Non-pigmented ciliary epithelial cell (primary cell): ENCODE measurements around the gene MRRF.

Experiments used
- DNase-seq: peaks from one replicate; pipeline ENCODE4 v3.0.0-alpha.2; 2010; ENCODE audit warnings: low read depth

Gene MRRF

DNA sequence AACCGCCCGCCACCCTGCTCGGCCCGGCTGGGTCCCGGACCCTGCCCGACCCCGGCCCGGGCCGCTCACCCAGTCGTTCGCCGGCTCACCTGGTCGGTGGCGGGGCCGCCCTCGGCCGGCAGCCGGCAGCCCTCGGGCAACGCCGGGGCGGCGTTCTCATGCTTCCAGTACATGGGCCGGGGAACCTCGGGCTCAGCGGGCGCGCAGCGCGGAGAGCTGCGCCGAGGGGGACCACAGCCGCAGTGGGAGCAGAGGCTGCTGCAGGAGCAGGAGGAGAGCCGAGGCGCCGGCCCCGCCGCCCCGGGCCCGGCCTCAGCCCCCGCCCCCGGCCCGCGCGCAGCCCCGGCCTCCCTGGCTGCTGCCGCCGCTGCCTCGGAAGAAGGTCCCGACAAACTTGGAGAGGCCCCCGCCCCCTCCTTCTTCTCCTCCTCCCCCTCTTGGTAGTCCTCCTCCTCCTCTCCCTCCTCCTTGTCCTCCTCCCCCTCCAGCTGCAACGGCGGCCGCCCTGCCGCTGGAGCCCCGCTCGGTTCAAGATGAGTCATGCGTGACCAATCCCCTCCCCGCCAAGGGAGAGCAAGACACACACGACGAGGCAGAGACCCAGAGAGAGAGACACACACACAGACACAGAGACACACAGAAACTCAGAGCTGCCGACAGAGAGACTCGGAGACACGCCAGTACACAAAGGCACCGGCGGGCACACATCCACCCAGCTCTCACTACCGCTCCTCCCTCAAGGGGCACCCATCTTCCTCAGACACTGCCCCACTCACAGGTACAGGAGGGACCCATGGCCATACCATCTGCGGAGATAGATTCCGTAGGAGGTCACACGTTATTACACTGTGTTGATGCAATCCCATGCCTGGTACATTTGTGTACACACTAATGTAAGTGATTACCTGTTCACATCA is 35.9 kb upstream of the MRRF start, which contains the start of gene LHX6:
LHX6 (minus strand) TSS at position 390 of the 917 bp plus-strand sequence; CDS start at position 173, 217 bp downstream.
- DNase-seq, result no peak

DNA sequence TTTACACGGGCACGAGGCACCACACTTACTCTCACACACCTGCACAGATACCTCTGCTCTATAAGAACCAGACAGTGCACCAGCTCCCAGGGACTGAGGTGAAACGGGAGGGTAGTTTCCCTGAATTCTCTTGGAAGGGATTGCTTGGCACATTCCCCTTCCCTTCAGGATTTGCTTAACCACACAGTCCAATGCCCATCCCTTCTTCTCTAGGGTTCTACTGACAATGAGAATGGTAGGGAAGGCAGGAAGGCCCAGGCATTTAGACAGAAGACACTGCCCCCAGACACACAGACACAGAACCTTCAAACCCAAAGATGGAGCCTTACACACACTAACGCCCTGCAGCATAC is 35.2 kb upstream of the MRRF start:
- no peak for DNase-seq

DNA sequence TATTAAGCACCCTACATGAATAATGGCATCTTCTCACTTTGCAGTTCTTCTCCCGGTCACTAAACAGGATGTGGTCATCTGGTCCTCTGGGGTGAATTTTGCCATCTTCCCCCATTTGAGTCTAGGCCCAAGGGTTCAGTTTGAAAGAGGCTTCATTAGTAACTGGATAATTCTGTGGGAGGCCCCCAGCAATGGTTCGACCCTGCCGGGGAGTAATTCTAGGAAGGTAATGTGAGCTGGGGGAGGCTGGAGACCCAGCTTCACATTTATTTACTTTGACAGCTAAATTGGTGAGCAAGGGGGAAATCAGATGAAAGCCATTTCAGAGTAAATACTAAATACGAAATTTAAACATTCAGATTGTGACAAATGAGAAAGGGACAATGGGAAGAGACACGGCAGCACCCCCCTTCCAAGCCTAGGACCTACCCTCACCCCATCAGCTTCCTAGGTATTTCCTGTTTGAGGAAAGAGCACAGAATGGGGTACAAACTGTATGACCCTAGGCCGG is 31.8 kb upstream of the MRRF start:
- no peak for DNase-seq

- no peak for DNase-seq
Observed at GRCh38 chr9:122234022-122234748, 30.5 kb upstream of the MRRF start.

DNA sequence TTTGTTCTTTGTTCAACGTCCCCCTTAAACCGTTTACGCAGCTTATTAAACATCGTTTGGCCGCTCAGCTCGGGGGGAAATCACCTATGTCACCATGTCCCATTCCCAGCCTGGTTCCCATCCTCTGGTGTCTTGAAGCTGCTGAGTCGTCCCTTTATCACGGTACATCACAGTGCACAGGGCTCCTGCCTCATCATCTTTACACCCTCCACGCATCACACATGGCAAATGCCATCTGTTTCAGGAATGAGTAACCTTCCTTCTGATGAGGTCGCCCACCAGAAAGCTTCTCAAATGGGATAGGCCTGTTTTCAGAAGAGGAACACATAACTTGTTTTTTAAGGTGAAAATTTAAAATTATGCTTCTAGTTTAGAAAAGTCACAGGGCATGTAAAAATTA is 28.0 kb upstream of the MRRF start:
- DNase-seq, result no peak

- DNase-seq, result no peak
Observed at GRCh38 chr9:122239722-122240121, 25.0 kb upstream of the MRRF start.

- no peak for DNase-seq
Observed at GRCh38 chr9:122244349-122244748, 20.3 kb upstream of the MRRF start.

- no peak for DNase-seq
Observed at GRCh38 chr9:122246666-122247065, 18.0 kb upstream of the MRRF start.

GRCh38 chr9:122248448-122248865 is 16.2 kb upstream of the MRRF start:
- no peak for DNase-seq

GRCh38 chr9:122251351-122251750 is 13.3 kb upstream of the MRRF start:
- no peak for DNase-seq

GRCh38 chr9:122252796-122253195 is 11.9 kb upstream of the MRRF start:
- DNase-seq, result no peak

- no peak for DNase-seq
Observed at GRCh38 chr9:122254761-122255160, 9.9 kb upstream of the MRRF start.

- DNase-seq, result no peak
Observed at GRCh38 chr9:122256206-122256605, 8.5 kb upstream of the MRRF start.

- no peak for DNase-seq
Observed at GRCh38 chr9:122258886-122259415, 5.7 kb upstream of the MRRF start.

DNA sequence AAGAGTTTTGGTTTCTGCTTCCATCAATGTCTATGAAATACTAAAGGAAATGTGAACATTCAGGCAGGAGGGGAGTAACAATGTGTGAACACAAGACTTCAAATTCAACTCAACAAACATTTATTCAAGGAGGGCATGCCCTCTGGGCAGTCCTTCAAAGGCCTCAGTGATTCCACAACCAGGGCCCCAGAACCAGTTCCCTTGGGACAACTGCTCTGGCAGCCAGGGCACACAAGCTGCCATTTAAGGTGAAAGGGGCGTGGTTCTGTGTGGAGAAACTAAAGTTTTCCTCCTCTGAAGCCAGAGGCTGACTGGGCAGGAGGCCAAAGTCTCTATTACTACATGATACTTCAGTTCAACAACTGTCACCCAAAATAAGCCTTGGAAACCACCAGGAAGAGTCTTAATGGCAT is 3.2 kb upstream of the MRRF start:
- DNase-seq, result no peak

DNA sequence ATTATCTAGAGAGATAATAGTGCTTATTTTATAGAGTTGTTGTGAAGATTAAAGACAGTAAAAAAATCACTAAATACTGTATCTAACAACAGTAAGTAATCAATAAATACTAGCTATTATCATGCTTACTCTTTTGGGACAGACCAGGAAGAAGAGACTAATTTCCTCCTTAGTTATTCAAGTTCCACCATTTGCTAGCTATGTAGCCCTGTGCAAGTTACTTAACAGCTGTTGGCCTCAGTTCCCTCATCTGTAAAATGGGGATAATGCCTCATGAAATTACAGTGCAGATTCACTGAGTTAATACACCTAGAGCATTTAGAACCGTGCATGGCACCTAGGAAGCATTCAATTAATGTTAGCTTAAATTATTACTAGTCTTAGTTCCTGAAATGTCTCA is 2.6 kb upstream of the MRRF start:
- DNase-seq, result no peak

GRCh38 chr9:122263699-122264349 is 858 bp upstream of the MRRF start:
- DNase-seq, result no peak

GRCh38 chr9:122265149-122265915 is 650 bp downstream of the MRRF start:
- no peak for DNase-seq

- DNase-seq, result no peak
Observed at GRCh38 chr9:122268041-122268814, 3.5 kb downstream of the MRRF start.

DNA sequence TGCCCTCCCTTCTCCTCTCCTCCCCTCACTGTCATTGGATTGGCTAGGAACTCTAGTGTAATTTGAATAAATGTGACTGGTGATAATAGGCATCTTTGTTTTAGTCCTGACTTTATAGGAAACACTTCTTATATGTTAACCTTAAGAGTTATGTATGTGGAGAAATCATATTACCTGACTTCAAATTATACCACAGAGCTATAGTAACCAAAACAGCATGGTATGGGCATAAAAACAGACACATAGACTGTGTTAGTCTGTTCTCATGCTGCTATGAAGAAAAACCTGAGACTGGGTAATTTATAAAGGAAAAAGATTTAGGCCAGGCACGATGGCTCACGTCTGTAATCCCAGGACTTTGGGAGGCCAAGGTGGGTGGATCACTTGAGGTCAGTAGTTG is 9.4 kb downstream of the MRRF start:
- DNase-seq, result no peak

GRCh38 chr9:122276096-122276495 is 11.4 kb downstream of the MRRF start:
- no peak for DNase-seq
